HL-60 (cell line): ENCODE measurements around the gene MRPL39.

ENCODE experiments used
- DNase-seq, 2 experiments: peaks; one replicate each; pipeline ENCODE4 v3.0.0-alpha.2; 2010 to 2020; ENCODE audit warnings: low read depth in 1 of 2, low spot score in 1 of 2
- H3K27ac ChIP-seq: fragments of 250-450 bp; sonication (Bioruptor Pico); replicated peaks from 2 replicates; pipeline ENCODE4 v1.5.1; 2020; ENCODE audit warnings: mild to moderate bottlenecking, moderate library complexity
- H3K27me3 ChIP-seq: fragments of 250-450 bp; sonication (Bioruptor Pico); 2 replicates; pipeline ENCODE4 v1.5.1; 2021; ENCODE audit warnings: mild to moderate bottlenecking, moderate library complexity; ENCODE audit not compliant: insufficient read depth, poor library complexity, severe bottlenecking
- H3K4me3 ChIP-seq: replicated peaks from 2 replicates; pipeline ENCODE4 v1.5.1; 2011; ENCODE audit warnings: mild to moderate bottlenecking, control low read depth, low read length; ENCODE audit not compliant: insufficient read depth
- GABPA ChIP-seq: IDR thresholded peaks from 2 replicates; pipeline ENCODE4 v1.6.1; 2012; ENCODE audit warnings: low read depth
- POLR2AphosphoS5 ChIP-seq: IDR thresholded peaks from 2 replicates; pipeline ENCODE4 v1.6.1; 2012; ENCODE audit warnings: low read depth
- SPI1 ChIP-seq: IDR thresholded peaks from 2 replicates; pipeline ENCODE4 v1.6.1; 2012; ENCODE audit warnings: low read depth, mild to moderate bottlenecking, borderline replicate concordance
- TF ChIP-seq, protein P1 (sequence below): IDR thresholded peaks from one replicate; pipeline ENCODE4 v1.5.1; 2011; ENCODE audit warnings: low read length, control low read depth, inconsistent platforms; ENCODE audit not compliant: insufficient read depth
- TF ChIP-seq, protein P2 (sequence below): IDR thresholded peaks from 2 replicates; pipeline ENCODE4 v1.6.1; 2012; ENCODE audit warnings: low read depth; ENCODE audit not compliant: insufficient replicate concordance

Gene MRPL39

DNA sequence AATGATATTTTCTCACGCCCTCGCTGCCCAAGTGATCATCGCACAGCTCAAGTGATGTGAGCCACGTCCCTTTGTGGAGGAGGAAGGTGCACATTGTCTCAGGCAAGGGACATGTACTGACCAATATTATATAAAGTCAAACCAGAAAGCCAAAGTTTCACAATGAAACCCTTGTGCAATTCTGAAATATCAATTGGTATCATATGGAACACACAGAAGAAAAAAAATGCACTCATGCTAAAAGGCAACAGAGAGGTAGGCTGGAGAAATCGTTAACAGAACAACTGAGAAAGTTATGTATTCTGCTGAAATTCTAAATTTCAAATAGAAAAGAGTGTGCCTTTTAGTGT is 33.6 kb upstream of the MRPL39 start:
- Histone ChIP-seq H3K27me3 (peaks cover 26% of the 10 kb centered on the region), H3K27ac (no peak overlapping the region), H3K4me3 (no peak overlapping the region)
- TF ChIP-seq SPI1: no peak
- TF ChIP-seq GABPA: no peak
- TF ChIP-seq, protein P1, sequence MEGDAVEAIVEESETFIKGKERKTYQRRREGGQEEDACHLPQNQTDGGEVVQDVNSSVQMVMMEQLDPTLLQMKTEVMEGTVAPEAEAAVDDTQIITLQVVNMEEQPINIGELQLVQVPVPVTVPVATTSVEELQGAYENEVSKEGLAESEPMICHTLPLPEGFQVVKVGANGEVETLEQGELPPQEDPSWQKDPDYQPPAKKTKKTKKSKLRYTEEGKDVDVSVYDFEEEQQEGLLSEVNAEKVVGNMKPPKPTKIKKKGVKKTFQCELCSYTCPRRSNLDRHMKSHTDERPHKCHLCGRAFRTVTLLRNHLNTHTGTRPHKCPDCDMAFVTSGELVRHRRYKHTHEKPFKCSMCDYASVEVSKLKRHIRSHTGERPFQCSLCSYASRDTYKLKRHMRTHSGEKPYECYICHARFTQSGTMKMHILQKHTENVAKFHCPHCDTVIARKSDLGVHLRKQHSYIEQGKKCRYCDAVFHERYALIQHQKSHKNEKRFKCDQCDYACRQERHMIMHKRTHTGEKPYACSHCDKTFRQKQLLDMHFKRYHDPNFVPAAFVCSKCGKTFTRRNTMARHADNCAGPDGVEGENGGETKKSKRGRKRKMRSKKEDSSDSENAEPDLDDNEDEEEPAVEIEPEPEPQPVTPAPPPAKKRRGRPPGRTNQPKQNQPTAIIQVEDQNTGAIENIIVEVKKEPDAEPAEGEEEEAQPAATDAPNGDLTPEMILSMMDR: no peak
- TF ChIP-seq, protein P2, sequence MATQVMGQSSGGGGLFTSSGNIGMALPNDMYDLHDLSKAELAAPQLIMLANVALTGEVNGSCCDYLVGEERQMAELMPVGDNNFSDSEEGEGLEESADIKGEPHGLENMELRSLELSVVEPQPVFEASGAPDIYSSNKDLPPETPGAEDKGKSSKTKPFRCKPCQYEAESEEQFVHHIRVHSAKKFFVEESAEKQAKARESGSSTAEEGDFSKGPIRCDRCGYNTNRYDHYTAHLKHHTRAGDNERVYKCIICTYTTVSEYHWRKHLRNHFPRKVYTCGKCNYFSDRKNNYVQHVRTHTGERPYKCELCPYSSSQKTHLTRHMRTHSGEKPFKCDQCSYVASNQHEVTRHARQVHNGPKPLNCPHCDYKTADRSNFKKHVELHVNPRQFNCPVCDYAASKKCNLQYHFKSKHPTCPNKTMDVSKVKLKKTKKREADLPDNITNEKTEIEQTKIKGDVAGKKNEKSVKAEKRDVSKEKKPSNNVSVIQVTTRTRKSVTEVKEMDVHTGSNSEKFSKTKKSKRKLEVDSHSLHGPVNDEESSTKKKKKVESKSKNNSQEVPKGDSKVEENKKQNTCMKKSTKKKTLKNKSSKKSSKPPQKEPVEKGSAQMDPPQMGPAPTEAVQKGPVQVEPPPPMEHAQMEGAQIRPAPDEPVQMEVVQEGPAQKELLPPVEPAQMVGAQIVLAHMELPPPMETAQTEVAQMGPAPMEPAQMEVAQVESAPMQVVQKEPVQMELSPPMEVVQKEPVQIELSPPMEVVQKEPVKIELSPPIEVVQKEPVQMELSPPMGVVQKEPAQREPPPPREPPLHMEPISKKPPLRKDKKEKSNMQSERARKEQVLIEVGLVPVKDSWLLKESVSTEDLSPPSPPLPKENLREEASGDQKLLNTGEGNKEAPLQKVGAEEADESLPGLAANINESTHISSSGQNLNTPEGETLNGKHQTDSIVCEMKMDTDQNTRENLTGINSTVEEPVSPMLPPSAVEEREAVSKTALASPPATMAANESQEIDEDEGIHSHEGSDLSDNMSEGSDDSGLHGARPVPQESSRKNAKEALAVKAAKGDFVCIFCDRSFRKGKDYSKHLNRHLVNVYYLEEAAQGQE: no peak
- no peak for TF ChIP-seq POLR2AphosphoS5
- DNase-seq: peak in 1 of 2 experiments; percentile 12

DNA sequence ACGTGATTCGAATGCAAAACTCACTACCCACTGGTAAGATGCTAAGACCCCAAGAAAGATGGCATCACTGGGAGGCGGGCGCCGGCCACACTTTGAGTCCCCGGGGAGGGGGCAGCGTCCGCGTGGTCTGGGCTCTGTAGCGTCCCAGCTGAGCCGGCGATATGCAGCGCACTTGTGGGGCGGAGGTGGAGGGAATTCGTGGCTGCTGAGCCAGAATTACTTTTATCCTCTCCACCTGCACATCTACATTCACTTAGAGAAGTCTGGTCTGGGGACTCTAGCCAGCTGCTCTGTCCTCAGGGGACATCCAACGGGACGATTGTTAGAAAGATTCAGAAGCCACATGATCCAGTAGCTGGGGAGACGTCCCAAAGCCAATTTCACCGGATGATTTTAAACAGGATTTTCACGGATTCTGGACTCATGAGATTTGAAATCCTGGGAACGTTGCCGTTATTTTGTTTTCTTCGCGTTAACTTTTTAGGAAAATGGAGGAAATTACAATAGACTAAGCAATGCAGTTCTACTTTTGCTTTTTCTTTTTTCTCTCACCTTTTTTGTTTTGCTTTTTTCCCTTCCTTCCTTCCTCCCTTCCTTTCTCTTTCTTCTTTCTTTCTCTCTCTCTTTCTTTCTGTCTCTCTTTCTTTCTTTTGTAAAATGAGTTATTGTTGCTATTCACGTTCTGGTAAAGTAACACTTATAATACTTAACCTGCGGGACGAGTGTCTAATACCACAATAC is 33.1 kb upstream of the MRPL39 start:
- no peak for TF ChIP-seq POLR2AphosphoS5
- TF ChIP-seq, protein P1: no peak
- no peak for TF ChIP-seq SPI1
- TF ChIP-seq GABPA: no peak
- TF ChIP-seq, protein P2: no peak
- DNase-seq: no peak
- Histone ChIP-seq H3K27ac (no peak overlapping the region), H3K4me3 (no peak overlapping the region; the same call in 1 of the 2 replicates), H3K27me3 (peaks cover 26% of the 10 kb centered on the region)

DNA sequence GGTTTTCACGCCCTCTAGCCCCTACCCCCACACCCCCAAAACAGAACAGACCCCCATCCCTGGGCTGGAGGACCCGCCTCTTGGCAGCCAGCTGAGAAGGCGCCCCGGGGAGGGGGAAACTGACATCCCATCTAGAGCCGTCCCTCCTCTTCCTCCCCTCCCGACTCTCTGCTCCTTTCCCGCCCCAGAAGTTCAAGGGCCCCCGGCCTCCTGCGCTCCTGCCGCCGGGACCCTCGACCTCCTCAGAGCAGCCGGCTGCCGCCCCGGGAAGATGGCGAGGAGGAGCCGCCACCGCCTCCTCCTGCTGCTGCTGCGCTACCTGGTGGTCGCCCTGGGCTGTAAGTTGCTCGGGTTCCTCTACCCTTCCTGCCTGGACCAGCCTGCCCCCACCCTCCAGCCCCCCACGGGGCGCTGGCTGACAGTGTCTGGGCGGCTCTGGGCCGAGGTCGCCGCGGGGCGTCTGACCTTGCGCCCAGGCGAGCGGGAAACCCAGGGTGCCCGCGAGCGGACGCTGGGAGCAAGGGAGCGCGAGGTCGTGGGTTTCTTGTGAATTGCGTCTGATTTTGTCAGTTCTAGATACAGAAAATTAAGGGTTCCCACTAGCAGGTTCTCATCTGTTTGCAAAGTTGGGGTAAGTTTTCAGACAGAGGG is 32.4 kb upstream of the MRPL39 start:
- no peak overlapping the region for H3K27ac ChIP-seq
- peaks cover 26% of the 10 kb centered on the region for H3K27me3 ChIP-seq
- TF ChIP-seq, protein P2: no peak
- no peak for TF ChIP-seq GABPA
- TF ChIP-seq, protein P1: no peak
- no peak for TF ChIP-seq POLR2AphosphoS5
- no peak for TF ChIP-seq SPI1
- H3K4me3 ChIP-seq: peak overlapping the region; percentile 57
- DNase-seq: no peak
